Stimulated activated CD4-positive, alpha-beta T cell treated with anti-CD3 and anti-CD28 coated beads, Interleukin-4, amount 100 ng/mL, for 24 hours (primary cell): Measurements from ENCODE around the gene COL12A1.

Experiments
- DNase-seq: peaks from one replicate; pipeline ENCODE4 v3.0.0-alpha.2; 2020

COL12A1 gene

DNA sequence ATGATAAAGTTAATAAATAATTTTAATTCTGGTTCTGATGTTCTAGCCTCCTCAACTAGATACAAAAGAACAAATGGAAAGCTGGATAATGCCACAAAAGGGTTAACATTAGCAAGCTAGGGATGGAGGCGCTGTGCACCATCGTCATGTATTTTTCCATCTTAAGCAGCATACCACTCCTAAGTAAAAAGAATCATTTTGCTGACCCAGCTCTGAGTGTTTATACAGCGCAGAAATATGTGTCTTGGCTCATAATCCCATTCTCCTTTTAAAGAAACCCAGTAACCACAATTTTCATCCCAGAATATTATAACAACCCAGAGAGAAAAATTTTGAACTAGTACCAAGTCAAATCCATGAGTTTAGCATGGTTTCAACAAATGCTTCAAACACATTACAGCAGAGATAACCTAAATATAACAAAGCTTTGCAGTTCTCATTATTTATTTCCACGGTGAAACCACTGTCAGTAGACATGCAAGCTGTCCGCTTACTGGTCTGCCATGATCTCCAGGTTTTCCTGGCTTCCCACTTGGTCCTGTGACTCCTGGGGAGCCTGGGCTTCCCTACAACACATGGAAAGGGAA, 111.1 kb downstream of the COL12A1 start:
- no peak for DNase-seq

DNA sequence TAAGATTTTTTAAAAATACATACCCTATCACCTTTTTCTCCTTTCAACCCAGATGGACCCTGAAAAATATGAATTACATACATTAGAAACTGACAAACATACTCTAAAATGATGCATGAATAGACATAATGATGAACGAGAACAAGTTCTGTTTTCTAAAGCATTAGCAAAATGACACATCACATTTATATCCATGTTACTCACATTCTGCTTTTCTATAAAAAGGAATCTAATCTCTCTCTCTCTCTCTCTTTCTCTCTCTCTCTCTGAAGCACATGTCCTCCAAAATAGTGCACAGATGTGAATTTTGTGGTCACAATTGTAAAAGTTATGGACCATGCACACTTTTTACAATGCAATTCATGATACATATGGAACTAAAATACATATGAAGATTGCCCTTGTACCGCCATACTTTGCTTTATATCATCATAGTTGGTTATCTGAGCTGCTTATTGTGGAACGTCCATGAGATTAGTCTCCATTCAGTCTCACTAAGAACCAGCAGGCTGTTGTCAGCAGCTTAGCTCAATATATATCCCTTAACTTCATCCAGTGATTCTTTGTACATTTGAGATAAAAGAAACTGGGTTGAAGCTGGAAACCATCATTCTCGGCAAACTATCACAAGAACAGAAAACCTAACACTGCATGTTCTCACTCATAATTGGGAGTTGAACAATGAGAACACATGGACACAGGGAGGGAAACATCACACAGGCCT, 114.2 kb downstream of the COL12A1 start:
- no peak for DNase-seq

DNA sequence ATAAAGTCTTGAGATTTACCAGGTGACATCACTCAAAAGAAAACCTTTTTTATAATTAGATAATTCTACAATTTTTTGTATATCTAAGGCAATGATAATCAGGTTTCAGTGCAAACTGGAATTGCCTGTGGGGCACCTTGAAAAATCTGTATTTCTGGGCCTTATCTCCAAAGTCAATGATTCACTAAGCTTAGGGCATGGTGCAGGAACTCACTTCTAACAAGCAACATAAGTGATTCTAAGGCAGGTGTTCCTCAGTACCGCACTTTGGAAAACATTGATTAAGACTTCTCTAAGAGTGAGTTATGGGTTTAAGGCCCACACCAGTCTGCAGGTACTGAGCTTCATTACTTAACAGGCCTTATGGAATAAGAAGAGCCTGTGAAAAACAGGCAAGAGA, 115.3 kb downstream of the COL12A1 start:
- DNase-seq, result no peak

- DNase-seq, result no peak
Observed at GRCh38 chr6:75089921-75090320, 115.9 kb downstream of the COL12A1 start.

DNA sequence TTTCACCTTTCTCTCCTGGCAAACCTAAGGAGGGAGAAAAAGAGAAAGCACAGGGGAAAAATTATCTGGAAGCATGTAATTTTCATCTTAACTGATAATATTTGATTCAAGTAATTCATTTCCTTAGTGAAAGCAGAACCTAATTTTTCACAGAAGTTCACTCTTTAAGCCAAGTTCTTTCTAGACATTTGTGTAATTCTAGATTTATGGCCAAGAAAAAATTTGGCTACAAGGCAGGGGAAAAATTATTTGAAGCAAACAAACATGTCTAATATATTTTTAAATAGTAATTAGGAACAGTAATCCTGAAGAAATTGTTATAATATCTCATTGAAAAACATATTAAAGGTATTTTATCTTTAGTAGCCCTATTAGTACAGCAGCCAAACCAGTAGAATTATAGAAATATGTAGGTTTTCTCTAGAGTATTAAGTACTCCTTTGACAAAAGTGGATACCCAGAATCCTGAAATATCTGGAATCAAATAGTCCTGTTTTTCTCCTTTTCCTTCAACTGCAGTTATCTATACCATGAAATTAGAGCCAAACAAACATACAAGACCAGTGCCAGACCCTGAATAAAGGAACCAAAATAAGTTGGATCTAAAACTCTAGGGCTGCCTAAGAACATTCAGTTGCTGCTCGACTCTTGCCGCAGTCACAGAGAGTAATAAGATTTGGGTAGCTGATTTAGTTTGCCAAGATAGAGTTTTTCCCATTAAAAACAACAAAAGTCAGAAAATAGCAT, 116.5 kb downstream of the COL12A1 start:
- DNase-seq, result no peak

DNA sequence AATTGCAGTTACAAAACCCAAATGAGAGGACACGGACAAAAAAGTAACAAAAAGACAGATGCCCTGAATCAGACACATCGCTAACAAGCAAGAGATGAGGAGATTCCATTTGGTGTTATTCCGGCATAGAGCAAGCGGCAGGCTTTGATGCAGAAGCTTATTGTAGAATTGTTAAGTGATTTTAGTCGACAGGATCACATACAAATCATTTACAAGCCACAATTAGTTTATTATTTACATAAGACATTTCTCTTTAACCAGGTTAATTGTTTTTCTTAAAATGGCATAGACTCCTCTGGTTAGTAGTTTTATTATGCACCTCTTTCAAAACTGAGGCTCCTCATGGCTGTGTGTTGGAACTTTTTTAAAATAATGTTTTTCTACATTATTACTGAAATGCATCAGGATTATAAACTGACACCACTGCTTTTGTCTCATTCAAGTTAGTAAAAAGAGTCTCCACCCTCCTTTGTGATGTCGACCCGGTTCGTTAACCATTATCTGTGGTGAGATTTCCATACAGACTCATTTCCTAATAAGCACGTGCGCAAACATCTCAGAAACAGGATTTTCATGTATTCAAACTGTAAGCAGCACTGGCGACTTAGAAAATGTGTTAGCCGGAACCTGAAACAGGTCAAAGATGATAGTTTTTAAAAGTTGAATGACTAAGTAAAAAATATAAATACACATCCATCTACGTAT, 119.8 kb downstream of the COL12A1 start:
- DNase-seq, result no peak

DNA sequence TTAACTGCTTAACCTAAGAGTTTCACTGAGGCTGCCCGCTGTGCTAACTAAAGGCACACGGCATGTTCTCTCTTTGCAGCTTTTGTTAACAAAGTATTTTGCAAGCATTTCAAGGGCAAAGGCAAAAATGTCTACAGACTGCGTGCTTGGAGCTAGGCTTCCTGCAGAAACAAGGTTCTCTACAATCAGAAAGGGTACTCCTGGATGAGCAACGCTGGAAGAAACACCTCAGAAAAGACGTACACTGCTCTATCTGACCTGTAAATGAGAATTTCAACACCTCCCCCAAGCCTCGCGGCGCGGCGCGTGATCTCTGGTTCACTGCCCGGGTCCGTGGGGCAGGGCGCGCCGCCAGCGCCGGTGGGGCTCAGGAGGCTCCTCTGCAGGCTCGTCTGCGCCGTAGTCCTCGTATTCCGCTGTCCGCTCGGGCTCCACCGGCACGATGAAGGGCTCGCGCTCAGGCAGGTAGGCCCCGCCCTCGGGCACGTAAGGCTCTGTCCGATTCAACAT, 120.9 kb downstream of the COL12A1 start:
- no peak for DNase-seq

DNA sequence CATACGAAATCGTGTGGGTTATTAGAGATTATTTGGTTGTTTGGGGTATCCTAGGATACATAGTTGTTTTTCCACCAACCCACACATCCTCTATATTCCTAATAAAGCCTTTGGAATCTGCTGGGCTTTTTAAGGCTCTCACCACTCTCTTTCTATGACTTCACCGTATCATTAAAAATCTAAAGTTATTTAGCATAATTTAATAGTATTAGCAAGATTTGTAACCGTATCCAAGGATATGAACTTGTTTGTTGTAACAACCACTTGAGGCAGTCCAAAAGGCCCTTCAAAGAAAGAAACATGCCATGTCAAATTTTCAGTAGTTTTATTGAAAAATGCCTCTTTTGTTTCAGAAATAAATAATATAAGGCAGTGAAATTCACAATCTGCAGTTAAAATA, 121.8 kb downstream of the COL12A1 start:
- DNase-seq, result no peak

GRCh38 chr6:75081921-75082320, 123.9 kb downstream of the COL12A1 start:
- DNase-seq, result no peak

- DNase-seq, result no peak
Observed at GRCh38 chr6:75081047-75081446, 124.8 kb downstream of the COL12A1 start.

- DNase-seq, result no peak
Observed at GRCh38 chr6:75079589-75079988, 126.3 kb downstream of the COL12A1 start.

DNA sequence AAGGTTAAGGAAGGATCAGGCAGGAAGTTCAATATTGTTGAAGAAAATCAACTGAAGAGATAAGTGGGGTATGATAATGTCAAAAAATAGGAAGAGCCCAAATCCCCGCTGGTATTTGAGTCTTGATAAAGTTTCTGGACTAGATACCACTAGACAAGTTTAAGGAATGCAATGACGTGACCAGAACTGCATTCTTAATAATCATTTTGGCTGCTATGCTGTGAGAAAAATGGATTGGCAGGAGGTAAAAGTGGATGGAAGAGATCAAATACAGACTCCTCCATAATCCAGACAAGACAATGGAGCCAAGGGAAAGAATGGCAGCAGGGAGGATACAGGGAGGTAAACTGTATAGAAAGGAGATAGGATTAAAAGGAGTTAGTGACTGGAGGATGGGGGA, 128.2 kb downstream of the COL12A1 start:
- no peak for DNase-seq

GRCh38 chr6:75076009-75076408, 129.8 kb downstream of the COL12A1 start:
- DNase-seq, result no peak

DNA sequence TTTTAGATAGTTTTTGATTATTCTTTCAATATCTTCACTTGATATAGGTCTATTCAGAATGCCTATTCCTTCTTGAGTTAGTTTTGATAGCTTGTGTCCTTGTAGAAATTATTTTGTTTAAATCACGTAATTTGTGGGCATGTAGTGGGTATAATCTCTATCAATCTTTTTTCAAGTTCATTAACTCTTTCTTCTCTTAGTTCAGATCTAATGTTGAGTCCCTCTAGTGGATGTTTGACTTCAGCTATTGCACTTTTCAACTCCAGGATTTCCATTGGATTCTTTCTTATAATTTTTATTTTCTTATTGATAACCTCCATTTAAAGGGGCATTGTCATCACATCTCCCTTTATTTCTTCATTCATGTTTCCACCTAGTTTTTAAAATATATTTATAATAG, 135.6 kb downstream of the COL12A1 start:
- DNase-seq, result no peak

- DNase-seq, result no peak
Observed at GRCh38 chr6:75065523-75065922, 140.3 kb downstream of the COL12A1 start.

DNA sequence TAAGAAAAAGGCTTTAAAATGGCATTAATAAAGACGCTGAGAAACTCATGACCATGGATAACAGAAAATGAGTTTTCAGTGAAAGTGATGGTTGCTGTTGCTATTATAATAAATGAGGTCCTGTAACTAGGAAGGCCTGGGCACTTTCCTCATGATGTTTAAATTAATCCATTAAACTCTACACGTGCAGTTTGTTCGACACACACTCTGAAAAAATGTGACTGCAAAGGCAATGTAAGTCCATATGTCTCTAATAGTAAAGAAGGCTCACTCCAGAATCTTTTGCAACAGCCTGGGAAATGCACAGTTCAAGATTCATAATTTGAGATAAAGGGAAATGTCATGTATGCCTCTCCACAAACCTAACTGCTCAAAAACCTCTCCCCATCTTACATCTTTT, 153.4 kb downstream of the COL12A1 start:
- DNase-seq, result no peak

- DNase-seq, result no peak
Observed at GRCh38 chr6:75049308-75049707, 156.5 kb downstream of the COL12A1 start.

GRCh38 chr6:75044846-75045245, 161.0 kb downstream of the COL12A1 start:
- DNase-seq, result no peak

DNA sequence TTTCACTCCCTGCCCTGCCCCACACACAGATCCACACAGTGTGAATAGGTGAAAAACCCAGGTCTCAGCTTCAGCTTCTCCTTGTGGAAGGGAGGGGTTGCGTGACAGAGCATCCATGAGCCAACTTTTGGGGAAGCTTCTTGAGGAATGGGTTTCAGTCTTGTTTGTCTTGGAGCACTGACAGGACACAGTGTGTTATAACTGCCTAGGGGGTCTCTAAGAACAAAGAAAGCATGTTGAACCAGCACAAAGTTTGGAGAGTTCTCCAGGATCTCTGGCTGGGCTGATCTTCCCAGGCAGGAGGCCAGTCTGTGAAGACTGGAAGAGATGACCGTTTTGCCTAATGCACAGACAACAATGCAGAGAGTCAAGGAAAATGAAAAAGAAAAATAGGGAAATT, 164.5 kb downstream of the COL12A1 start:
- no peak for DNase-seq
